SK-N-MC (cell line): ENCODE results near the gene SLBP.

Source experiments
- EZH2 ChIP-seq: fragments of 200-600 bp; sonication (generic); IDR thresholded peaks from one replicate; pipeline ENCODE4 v1.6.1; 2017; ENCODE audit warnings: antibody characterized with exemption
- FOXP2 ChIP-seq: optimal IDR thresholded peaks from 2 replicates; pipeline ENCODE3; 2011; ENCODE audit warnings: mild to moderate bottlenecking, moderate library complexity; ENCODE audit not compliant: insufficient read depth; ENCODE audit errors: extremely low read length, control extremely low read depth
- POLR2AphosphoS5 ChIP-seq: IDR thresholded peaks from 2 replicates; pipeline ENCODE4 v1.6.1; 2012; ENCODE audit warnings: mild to moderate bottlenecking, low read depth, low read length, borderline replicate concordance

GRCh38 chr4:1750381-1751154, 38.4 kb upstream of the SLBP start:
- TF ChIP-seq FOXP2 (no peak), EZH2 (no peak), POLR2AphosphoS5 (no peak)
